Nucleus accumbens (tissue), 56 donors: ENCODE data around the gene AFF1.
"Not testable (repeated sequence)": the region's sequence is repeated elsewhere in the genome, so short reads cannot be mapped to it uniquely, and the experiment has no call there.

Experiments used
- DNase-seq, 56 donors: peaks; one replicate each; lab custom pipeline; 2025; lab: John Stamatoyannopoulos, UW

Gene AFF1

GRCh38 chr4:87126056-87126455 lies 191.2 kb downstream of the AFF1 start:
- DNase-seq, result no peak

- no peak for DNase-seq
These were observed 193.3 kb downstream of the AFF1 start for GRCh38 chr4:87128006-87128705.

GRCh38 chr4:87129681-87130080 lies 194.9 kb downstream of the AFF1 start:
- no peak for DNase-seq

GRCh38 chr4:87130985-87131703 lies 196.3 kb downstream of the AFF1 start:
- DNase-seq, result no peak

GRCh38 chr4:87132035-87132434 lies 197.2 kb downstream of the AFF1 start:
- no peak for DNase-seq

GRCh38 chr4:87133183-87133582 lies 198.4 kb downstream of the AFF1 start:
- no peak for DNase-seq

GRCh38 chr4:87134122-87134521 lies 199.3 kb downstream of the AFF1 start:
- no peak for DNase-seq

GRCh38 chr4:87141428-87141827 lies 206.6 kb downstream of the AFF1 start:
- no peak for DNase-seq

GRCh38 chr4:87144356-87144755 lies 209.5 kb downstream of the AFF1 start:
- DNase-seq, result no peak

- not testable (repeated sequence) for DNase-seq
These were observed 211.1 kb downstream of the AFF1 start for GRCh38 chr4:87145934-87146333.

GRCh38 chr4:87147116-87147515 lies 212.3 kb downstream of the AFF1 start:
- DNase-seq, result no peak

- DNase-seq, result peak in 25 of 56 donors; percentile 0 to 63 (median 11)
These were observed 215.9 kb downstream of the AFF1 start for GRCh38 chr4:87150498-87151261.

GRCh38 chr4:87151730-87152129 lies 216.9 kb downstream of the AFF1 start:
- DNase-seq, result no peak

- DNase-seq, result no peak
These were observed 217.7 kb downstream of the AFF1 start for GRCh38 chr4:87152310-87153041.

GRCh38 chr4:87153078-87153870 lies 218.5 kb downstream of the AFF1 start:
- DNase-seq, result no peak

- DNase-seq, result no peak
These were observed 231.1 kb downstream of the AFF1 start for GRCh38 chr4:87165892-87166291.

GRCh38 chr4:87166296-87166854 lies 231.6 kb downstream of the AFF1 start:
- no peak for DNase-seq

GRCh38 chr4:87171944-87172343 lies 237.1 kb downstream of the AFF1 start:
- DNase-seq, result no peak

GRCh38 chr4:87174672-87175071 lies 239.9 kb downstream of the AFF1 start:
- DNase-seq, result no peak

- no peak for DNase-seq
These were observed 244.9 kb downstream of the AFF1 start for GRCh38 chr4:87179751-87180150.
